Spleen (tissue), 7 donors: ENCODE measurements around the gene BSPRY.

Experiments
- POLR2A ChIP-seq, 3 donors: fragments of 450-650 bp; IDR thresholded peaks; one replicate each; pipeline ENCODE4 v1.5.1; 2017; ENCODE audit warnings: antibody characterized with exemption in 3 of 3, mild to moderate bottlenecking in 1 of 3
- TF ChIP-seq, protein P1 (sequence below), 11 experiments: fragments of 200-600 bp in 7 of 11; fragments of 450-650 bp in 4 of 11; sonication (generic) in 4 of 11; IDR thresholded peaks in 8 of 11; conservative IDR thresholded peaks in 3 of 11; 1 replicate in 7 of 11; 2 replicates in 4 of 11; pipeline versions ENCODE4 v1.4.0 to v1.8.0; 2016 to 2021; ENCODE audit warnings: antibody characterized with exemption in 11 of 11, inconsistent platforms in 4 of 11, mild to moderate bottlenecking in 1 of 11
- donor health status: DM: no; HTN: no; CAD: no; lungs with moderate emphysema.
- donor health status: DM: no; HTN: no; CAD: no.
- donor health status: DM: no; HTN: no; CAD: no.

DNA sequence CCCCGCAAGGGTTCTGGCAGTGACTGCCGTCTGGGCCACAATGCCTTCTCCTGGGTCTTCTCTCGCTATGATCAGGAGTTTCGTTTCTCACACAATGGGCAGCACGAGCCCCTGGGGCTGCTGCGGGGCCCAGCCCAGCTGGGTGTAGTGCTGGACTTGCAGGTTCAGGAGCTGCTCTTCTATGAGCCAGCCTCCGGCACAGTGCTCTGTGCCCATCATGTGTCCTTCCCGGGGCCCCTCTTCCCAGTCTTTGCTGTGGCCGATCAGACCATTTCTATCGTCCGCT is 20.5 kb downstream of the BSPRY start:
- TF ChIP-seq, protein P1, sequence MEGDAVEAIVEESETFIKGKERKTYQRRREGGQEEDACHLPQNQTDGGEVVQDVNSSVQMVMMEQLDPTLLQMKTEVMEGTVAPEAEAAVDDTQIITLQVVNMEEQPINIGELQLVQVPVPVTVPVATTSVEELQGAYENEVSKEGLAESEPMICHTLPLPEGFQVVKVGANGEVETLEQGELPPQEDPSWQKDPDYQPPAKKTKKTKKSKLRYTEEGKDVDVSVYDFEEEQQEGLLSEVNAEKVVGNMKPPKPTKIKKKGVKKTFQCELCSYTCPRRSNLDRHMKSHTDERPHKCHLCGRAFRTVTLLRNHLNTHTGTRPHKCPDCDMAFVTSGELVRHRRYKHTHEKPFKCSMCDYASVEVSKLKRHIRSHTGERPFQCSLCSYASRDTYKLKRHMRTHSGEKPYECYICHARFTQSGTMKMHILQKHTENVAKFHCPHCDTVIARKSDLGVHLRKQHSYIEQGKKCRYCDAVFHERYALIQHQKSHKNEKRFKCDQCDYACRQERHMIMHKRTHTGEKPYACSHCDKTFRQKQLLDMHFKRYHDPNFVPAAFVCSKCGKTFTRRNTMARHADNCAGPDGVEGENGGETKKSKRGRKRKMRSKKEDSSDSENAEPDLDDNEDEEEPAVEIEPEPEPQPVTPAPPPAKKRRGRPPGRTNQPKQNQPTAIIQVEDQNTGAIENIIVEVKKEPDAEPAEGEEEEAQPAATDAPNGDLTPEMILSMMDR (IDR thresholded peaks at IDR 0.05 in 8 of 11, conservative IDR thresholded peaks at IDR 0.05 in 3 of 11): no peak
- TF ChIP-seq POLR2A (IDR thresholded peaks at IDR 0.05): no peak
